KMS-11 (cell line): ENCODE data around the gene TMEM208.
A peak's percentile ranks its signal among the peaks of the same experiment; 100 is the strongest.

Experiments
- H2AFZ ChIP-seq: fragments of 200-600 bp; sonication (generic); 2 replicates; pipeline ENCODE4 v1.6.1; 2016; ENCODE audit warnings: antibody characterized with exemption, mixed run types, low read depth
- H3K27ac ChIP-seq: fragments of 200-600 bp; sonication (generic); 2 replicates; pipeline ENCODE4 v1.6.1; 2016; ENCODE audit warnings: mild to moderate bottlenecking, mixed run types
- H3K27me3 ChIP-seq: fragments of 200-600 bp; sonication (generic); 2 replicates; pipeline ENCODE4 v1.6.1; 2017; ENCODE audit warnings: mild to moderate bottlenecking, low read depth, mixed run types, moderate library complexity; ENCODE audit not compliant: insufficient read depth
- H3K36me3 ChIP-seq: fragments of 200-600 bp; sonication (generic); 2 replicates; pipeline ENCODE4 v1.6.1; 2017; ENCODE audit warnings: mild to moderate bottlenecking, mixed run types; ENCODE audit not compliant: insufficient read depth
- H3K4me1 ChIP-seq: fragments of 200-600 bp; sonication (generic); 2 replicates; pipeline ENCODE4 v1.6.1; 2016; ENCODE audit warnings: mild to moderate bottlenecking, low read depth, mixed run types; ENCODE audit not compliant: poor library complexity, severe bottlenecking
- H3K4me2 ChIP-seq: fragments of 200-600 bp; sonication (generic); 2 replicates; pipeline ENCODE4 v1.7.0; 2016; ENCODE audit warnings: mild to moderate bottlenecking, mixed run types
- H3K4me3 ChIP-seq: fragments of 200-600 bp; sonication (generic); IDR thresholded peaks from 2 replicates; pipeline ENCODE4 v1.6.1; 2017; ENCODE audit warnings: low read depth, low read length, mixed read lengths; ENCODE audit not compliant: insufficient read depth
- H3K79me2 ChIP-seq: fragments of 200-600 bp; sonication (generic); 2 replicates; pipeline ENCODE4 v1.6.1; 2016; ENCODE audit warnings: low read depth, mixed run types; ENCODE audit not compliant: insufficient read depth
- H3K9ac ChIP-seq: fragments of 200-600 bp; sonication (generic); 2 replicates; pipeline ENCODE4 v1.6.1; 2016; ENCODE audit warnings: mild to moderate bottlenecking, mixed run types
- H4K20me1 ChIP-seq: fragments of 200-600 bp; sonication (generic); 2 replicates; pipeline ENCODE4 v1.6.1; 2016; ENCODE audit warnings: mild to moderate bottlenecking, mixed run types; ENCODE audit not compliant: insufficient read depth
- CTCF ChIP-seq: fragments of 200-600 bp; sonication (generic); conservative IDR thresholded peaks from 2 replicates; pipeline ENCODE4 v1.6.1; 2017; ENCODE audit warnings: low read depth, mild to moderate bottlenecking, antibody characterized with exemption, low read length, moderate library complexity, mixed read lengths

The TMEM208 gene

DNA sequence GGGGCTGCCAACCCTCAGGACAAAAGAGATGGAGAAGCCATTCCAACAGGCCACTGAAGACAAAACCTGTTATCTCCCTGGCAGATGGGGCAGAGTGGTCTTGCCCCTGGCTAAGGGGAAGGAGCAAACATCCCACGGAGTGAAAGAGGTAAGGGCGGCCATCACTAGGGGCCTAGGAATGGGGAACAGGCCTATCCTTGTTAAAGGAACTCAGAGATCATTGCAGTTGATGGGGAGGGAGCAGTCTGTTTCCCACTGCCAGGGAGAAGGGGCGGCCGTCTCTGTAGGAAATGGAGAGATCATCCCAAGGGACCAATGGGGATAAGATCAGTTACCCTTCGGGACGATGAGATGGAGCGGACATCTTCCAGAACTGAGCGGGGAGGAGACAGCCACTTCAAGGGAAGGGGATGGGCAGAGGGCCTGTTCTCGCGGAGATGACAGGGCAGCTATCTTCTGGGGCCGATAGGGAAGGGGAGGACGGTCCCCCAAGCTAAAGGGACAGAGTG lies 581 bp upstream of the TMEM208 start:
- H3K4me1 ChIP-seq = peaks cover 10% of the 10 kb centered on the region
- no peaks in the 10 kb centered on the region for H4K20me1 ChIP-seq
- H3K27me3 ChIP-seq = no peaks in the 10 kb centered on the region
- no peaks in the 10 kb centered on the region for H3K36me3 ChIP-seq
- no peak overlapping the region for H3K4me3 ChIP-seq
- peak overlapping the region; percentile 86 for H3K4me2 ChIP-seq
- no peak for TF ChIP-seq CTCF
- H2AFZ ChIP-seq = peak overlapping the region; percentile 81
- no peak overlapping the region for H3K27ac ChIP-seq
- peak overlapping the region; percentile 39; the same call in 1 of the 2 replicates for H3K9ac ChIP-seq
- peaks cover 16% of the 10 kb centered on the region for H3K79me2 ChIP-seq

GRCh38 chr16:67227567-67227921 lies 614 bp downstream of the TMEM208 start:
- Histone ChIP-seq H3K27me3 (no peaks in the 10 kb centered on the region), H4K20me1 (no peaks in the 10 kb centered on the region), H3K4me1 (peaks cover 10% of the 10 kb centered on the region), H3K36me3 (no peaks in the 10 kb centered on the region), H3K27ac (peak overlapping the region; percentile 31; the same call in 1 of the 2 replicates), H3K9ac (peak overlapping the region; percentile 50; the same call in 1 of the 2 replicates), H3K79me2 (peaks cover 16% of the 10 kb centered on the region), H2AFZ (peak overlapping the region; percentile 52; the same call in 1 of the 2 replicates), H3K4me2 (peak overlapping the region; percentile 94), H3K4me3 (no peak overlapping the region)
- no peak for TF ChIP-seq CTCF

DNA sequence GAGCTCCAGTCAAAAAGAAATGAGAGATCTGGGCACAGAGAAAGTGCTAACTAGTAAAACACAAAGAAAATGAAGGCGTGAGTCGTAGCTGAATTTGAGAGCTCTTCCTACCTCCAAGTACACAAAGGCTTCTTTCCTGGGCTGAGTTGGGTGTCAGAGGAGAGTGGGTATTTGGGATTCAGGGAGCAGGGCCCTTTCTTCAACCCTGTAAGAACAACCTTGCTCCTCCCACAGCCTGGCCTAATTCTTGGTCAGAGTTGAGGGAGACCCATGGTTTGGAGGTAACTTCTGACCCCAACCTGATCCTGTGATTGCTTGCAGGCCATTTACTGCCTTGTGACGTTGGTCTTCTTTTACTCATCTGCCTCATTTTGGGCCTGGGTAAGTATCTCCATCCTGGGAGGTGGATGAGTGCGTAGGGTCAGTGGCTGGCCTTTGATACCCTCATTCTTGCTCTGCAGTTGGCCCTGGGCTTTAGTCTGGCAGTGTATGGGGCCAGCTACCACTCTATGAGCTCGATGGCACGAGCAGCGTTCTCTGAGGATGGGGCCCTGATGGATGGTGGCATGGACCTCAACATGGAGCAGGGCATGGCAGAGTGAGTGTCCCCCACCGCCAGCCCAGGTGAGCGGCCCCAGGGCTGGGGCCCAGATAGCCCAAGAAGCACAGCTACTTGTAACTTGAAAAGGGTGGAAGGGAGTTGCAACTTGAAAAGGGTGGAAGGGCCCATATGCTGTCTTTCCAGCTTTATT lies 1.3 kb downstream of the TMEM208 start:
- no peak for TF ChIP-seq CTCF
- Histone ChIP-seq H4K20me1 (no peaks in the 10 kb centered on the region), H3K9ac (peak overlapping the region; percentile 50; the same call in 1 of the 2 replicates), H3K4me2 (peak overlapping the region; percentile 94), H3K79me2 (peaks cover 16% of the 10 kb centered on the region), H3K4me1 (peaks cover 10% of the 10 kb centered on the region), H3K27ac (no peak overlapping the region), H3K27me3 (no peaks in the 10 kb centered on the region), H3K4me3 (no peak overlapping the region), H2AFZ (no peak overlapping the region), H3K36me3 (no peaks in the 10 kb centered on the region)

- Histone ChIP-seq H3K27me3 (no peaks in the 10 kb centered on the region), H3K4me3 (no peak overlapping the region), H3K36me3 (no peaks in the 10 kb centered on the region), H3K79me2 (peaks cover 16% of the 10 kb centered on the region), H3K27ac (no peak overlapping the region), H3K4me1 (peaks cover 10% of the 10 kb centered on the region), H3K4me2 (no peak overlapping the region), H2AFZ (no peak overlapping the region), H4K20me1 (no peaks in the 10 kb centered on the region), H3K9ac (no peak overlapping the region)
- TF ChIP-seq CTCF = no peak
Observed at GRCh38 chr16:67228905-67229304, 2.0 kb downstream of the TMEM208 start.
